Measurements from ENCODE around the gene INTS1. TPM values are rescaled to one million over a fixed set of nuclear protein-coding genes. Genes with fewer than 3 reads are reported as not detected.

Gene INTS1
- total and polyA plus RNA-seq, 2 of the 4 experiments (the other 2 are of a cell fraction), result 9.3 to 40.1 TPM

DNA sequence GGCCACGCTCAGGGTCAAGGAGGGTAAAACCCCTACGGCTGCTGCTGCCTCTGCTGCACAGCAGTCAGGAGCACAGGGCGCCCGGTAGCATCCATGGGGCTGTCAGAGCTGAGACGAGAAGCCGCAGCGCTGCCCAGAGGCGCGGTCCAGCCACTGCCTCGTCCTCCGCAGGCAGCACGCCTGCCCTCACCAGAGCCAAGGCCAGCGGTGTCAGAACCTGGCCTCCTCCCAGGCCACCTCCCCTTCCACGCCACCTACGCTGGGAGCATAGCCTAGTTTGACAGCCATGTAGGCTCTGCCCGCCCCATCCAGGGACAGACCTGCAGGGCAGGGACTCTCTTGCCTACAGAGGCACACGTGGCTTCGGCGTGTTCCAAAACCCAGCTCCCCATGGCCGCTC is 16.2 kb downstream of the INTS1 start:
- POLR2A ChIA-PET (ENCODE audit: unreplicated experiment), result no interaction called here
- dilution Hi-C loops (cut with HindIII; ENCODE audit: low sequenced_read_pairs, unreplicated experiment), result no loop called here
- H3K27ac ChIP-seq (ENCODE audit: insufficient read depth, low read length), result no peak overlapping the region
- no peak overlapping the region for H3K56ac ChIP-seq (ENCODE audit: extremely low read depth, insufficient read depth, low read length)
- H2AK5ac ChIP-seq (ENCODE audit: low read depth, low read length), result no peak overlapping the region
- ATAC-seq (ENCODE audit: low read depth) (no peak), DNase-seq (no peak)
- CTCF ChIA-PET, result no interaction called here
- H4K91ac ChIP-seq (ENCODE audit: insufficient read depth, low read depth, low read length), result no peak overlapping the region
- H3K79me1 ChIP-seq (ENCODE audit: low read depth in 1 of 2, low read length in 2 of 2), result peaks cover 0 to 9% of the 10 kb centered on the region in 2 experiments; a peak in 1 of 4 replicates
- H3K9me1 ChIP-seq (ENCODE audit: insufficient read depth, low read length), result no peaks in the 10 kb centered on the region
- no peak overlapping the region for H2BK5ac ChIP-seq (ENCODE audit: low read depth, low read length, poor library complexity, severe bottlenecking)
- no peak overlapping the region for H2BK120ac ChIP-seq (ENCODE audit: low read depth, low read length)
- peaks cover 81% of the 10 kb centered on the region for H3K36me3 ChIP-seq (ENCODE audit: control insufficient read depth, insufficient read depth, low read length)
- H3K4me1 ChIP-seq (ENCODE audit: control insufficient read depth, insufficient read depth, low read length), result no peaks in the 10 kb centered on the region
- no TSS peak for BruUV-seq (replicated peaks)
- in situ Hi-C loops (cut with MboI; ENCODE audit: low sequenced_read_pairs), result no loop called here
- H2AFZ ChIP-seq (replicated peaks; ENCODE audit: low read length, poor library complexity), result no peak overlapping the region
- no peak overlapping the region for H2BK20ac ChIP-seq (ENCODE audit: low read depth, low read length)
- no peak overlapping the region for H4K8ac ChIP-seq (ENCODE audit: low read depth in 2 of 2, low read length in 2 of 2)
- H4K20me1 ChIP-seq (ENCODE audit: insufficient read depth, low read length), result peaks cover 4% of the 10 kb centered on the region; the same call in 1 of the 2 replicates
- H3K27me3 ChIP-seq (ENCODE audit: control insufficient read depth, insufficient read depth, low read length), result no peaks in the 10 kb centered on the region
- 92% methylated on average over 10 of the region's 20 CpGs; no CpG with 5 or more reads in 1 of the 2 experiments for WGBS, 2 experiments (ENCODE audit: extremely low coverage in 2 of 2, insufficient read length in 1 of 2)
- H3K9me3 ChIP-seq (ENCODE audit: control insufficient read depth, insufficient read depth, low read length), result no peaks in the 10 kb centered on the region
- H2BK15ac ChIP-seq (ENCODE audit: low read depth, low read length), result no peak overlapping the region
- H3K4me2 ChIP-seq (ENCODE audit: low read depth, low read length), result no peak overlapping the region
- no peak overlapping the region for H3K4ac ChIP-seq (ENCODE audit: low read depth, low read length)
- no peak overlapping the region for H3K18ac ChIP-seq (ENCODE audit: low read depth, low read length)
- no peak overlapping the region for H3K4me3 ChIP-seq (ENCODE audit: insufficient read depth, low read depth, low read length)
- H4K5ac ChIP-seq (ENCODE audit: low read depth, low read length), result no peak overlapping the region
- H3K14ac ChIP-seq (replicated peaks; ENCODE audit: low read depth, low read length), result no peak overlapping the region
- no peak overlapping the region for H3K9ac ChIP-seq (ENCODE audit: low read depth, low read length)
- H2AK9ac ChIP-seq (replicated peaks; ENCODE audit: low read depth, low read length, poor library complexity), result no peak overlapping the region
- H3K23ac ChIP-seq (ENCODE audit: low read depth, low read length), result no peak overlapping the region
- TF ChIP-seq RAD21 (IDR thresholded peaks at IDR 0.05; ENCODE audit: low read length) (no peak), SMC3 (IDR thresholded peaks at IDR 0.05; ENCODE audit: low read depth, low read length) (no peak), MAZ (IDR thresholded peaks at IDR 0.05; ENCODE audit: borderline replicate concordance, low read depth, low read length) (no peak)
- intact Hi-C loops (cut with micrococcal nuclease), result no loop called here

Measured in IMR-90 (cell line).